ENCODE measurements around the gene WDR11.

GRCh38 chr10:120802935-120803334 is 48.2 kb upstream of the WDR11 start:
- TF ChIP-seq POLR2A (IDR thresholded peaks at IDR 0.05) (no peak), CTCF (IDR thresholded peaks at IDR 0.05 in 8 of 11, conservative IDR thresholded peaks at IDR 0.05 in 3 of 11) (no peak)

All from spleen (tissue), 7 donors.